ENCODE results near the gene PODXL2. TPM values are rescaled to one million over a fixed set of nuclear protein-coding genes. Genes with fewer than 3 reads are reported as not detected.

PODXL2 gene
- total RNA-seq, 1 donor from 2014 or later = 3.3 TPM

DNA sequence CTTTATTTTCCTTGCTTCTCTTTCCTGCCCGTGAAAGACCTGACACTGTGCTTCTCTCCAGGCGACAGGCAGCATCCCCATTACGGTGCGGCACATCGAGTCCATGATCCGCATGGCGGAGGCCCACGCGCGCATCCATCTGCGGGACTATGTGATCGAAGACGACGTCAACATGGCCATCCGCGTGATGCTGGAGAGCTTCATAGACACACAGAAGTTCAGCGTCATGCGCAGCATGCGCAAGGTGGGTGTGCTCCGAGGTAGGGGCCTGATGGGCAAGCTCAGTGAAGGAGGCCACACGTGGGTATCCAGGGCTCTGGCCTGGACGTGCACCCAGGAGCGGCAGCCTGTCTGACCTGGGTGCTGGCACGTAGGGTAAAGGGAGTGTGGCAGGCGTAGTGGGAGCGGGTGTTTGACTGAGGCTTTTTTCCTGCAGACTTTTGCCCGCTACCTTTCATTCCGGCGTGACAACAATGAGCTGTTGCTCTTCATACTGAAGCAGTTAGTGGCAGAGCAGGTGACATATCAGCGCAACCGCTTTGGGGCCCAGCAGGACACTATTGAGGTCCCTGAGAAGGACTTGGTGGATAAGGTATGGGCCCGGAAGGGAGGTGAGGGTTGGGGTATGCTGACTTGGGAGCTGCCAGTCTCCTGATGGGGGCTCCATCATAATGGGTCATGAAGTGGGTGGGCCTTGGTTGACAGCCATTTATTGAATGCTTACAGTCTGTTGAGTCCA lies 8.2 kb upstream of the PODXL2 start:
- ChIA-PET POLR2A (no interaction called here), CTCF (no interaction called here)
- Mint-ChIP-seq H3K27ac (no peak overlapping the region), H3K27me3 (no peaks in the 10 kb centered on the region), H3K4me1 (no peaks in the 10 kb centered on the region), H3K4me3 (no peak overlapping the region), H3K9me3 (no peaks in the 10 kb centered on the region), H3K36me3 (ENCODE audit: low read depth) (peaks cover 61% of the 10 kb centered on the region)
- no peak for ATAC-seq (ENCODE audit: low read depth)
- no peak for DNase-seq
- TF ChIP-seq CTCF (IDR thresholded peaks at IDR 0.05) = no peak
- intact Hi-C loops (cut with micrococcal nuclease) = no loop called here

DNA sequence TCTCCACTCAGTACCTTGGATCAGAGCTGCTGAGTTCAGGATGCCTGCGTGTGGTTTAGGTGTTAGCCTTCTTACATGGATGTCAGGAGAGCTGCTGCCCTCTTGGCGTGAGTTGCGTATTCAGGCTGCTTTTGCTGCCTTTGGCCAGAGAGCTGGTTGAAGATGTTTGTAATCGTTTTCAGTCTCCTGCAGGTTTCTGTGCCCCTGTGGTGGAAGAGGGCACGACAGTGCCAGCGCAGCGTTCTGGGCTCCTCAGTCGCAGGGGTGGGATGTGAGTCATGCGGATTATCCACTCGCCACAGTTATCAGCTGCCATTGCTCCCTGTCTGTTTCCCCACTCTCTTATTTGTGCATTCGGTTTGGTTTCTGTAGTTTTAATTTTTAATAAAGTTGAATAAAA lies 7.0 kb upstream of the PODXL2 start:
- Mint-ChIP-seq H3K27me3 (no peaks in the 10 kb centered on the region), H3K4me1 (peaks cover 4% of the 10 kb centered on the region), H3K9me3 (no peaks in the 10 kb centered on the region), H3K4me3 (no peak overlapping the region), H3K27ac (no peak overlapping the region), H3K36me3 (ENCODE audit: low read depth) (peaks cover 50% of the 10 kb centered on the region)
- ATAC-seq (ENCODE audit: low read depth) = no peak
- no peak for DNase-seq
- ChIA-PET POLR2A (no interaction called here), CTCF (no interaction called here)
- no peak for TF ChIP-seq CTCF (IDR thresholded peaks at IDR 0.05)
- intact Hi-C loops (cut with micrococcal nuclease) = no loop called here

- TF ChIP-seq CTCF (IDR thresholded peaks at IDR 0.05) = no peak
- Mint-ChIP-seq H3K27ac (no peak overlapping the region), H3K4me1 (peaks cover 4% of the 10 kb centered on the region), H3K36me3 (ENCODE audit: low read depth) (peaks cover 40% of the 10 kb centered on the region), H3K9me3 (no peaks in the 10 kb centered on the region), H3K27me3 (peaks cover 2% of the 10 kb centered on the region), H3K4me3 (no peak overlapping the region)
- ATAC-seq (ENCODE audit: low read depth) (no peak), DNase-seq (no peak)
- CTCF ChIA-PET = no interaction called here
- POLR2A ChIA-PET = no interaction called here
- intact Hi-C loops (cut with micrococcal nuclease) = no loop called here
Observed at GRCh38 chr3:127622772-127623576, 6.0 kb upstream of the PODXL2 start.

GRCh38 chr3:127624063-127624462 lies 4.9 kb upstream of the PODXL2 start:
- intact Hi-C loops (cut with micrococcal nuclease) = no loop called here
- ChIA-PET POLR2A (no interaction called here), CTCF (no interaction called here)
- peaks cover 6% of the 10 kb centered on the region for H3K4me1 Mint-ChIP-seq
- no peak overlapping the region for H3K4me3 Mint-ChIP-seq
- ATAC-seq (ENCODE audit: low read depth) = no peak
- no peak overlapping the region for H3K27ac Mint-ChIP-seq
- H3K36me3 Mint-ChIP-seq (ENCODE audit: low read depth) = peaks cover 29% of the 10 kb centered on the region
- no peak for TF ChIP-seq CTCF (IDR thresholded peaks at IDR 0.05)
- H3K9me3 Mint-ChIP-seq = no peaks in the 10 kb centered on the region
- H3K27me3 Mint-ChIP-seq = peaks cover 2% of the 10 kb centered on the region
- DNase-seq = no peak

DNA sequence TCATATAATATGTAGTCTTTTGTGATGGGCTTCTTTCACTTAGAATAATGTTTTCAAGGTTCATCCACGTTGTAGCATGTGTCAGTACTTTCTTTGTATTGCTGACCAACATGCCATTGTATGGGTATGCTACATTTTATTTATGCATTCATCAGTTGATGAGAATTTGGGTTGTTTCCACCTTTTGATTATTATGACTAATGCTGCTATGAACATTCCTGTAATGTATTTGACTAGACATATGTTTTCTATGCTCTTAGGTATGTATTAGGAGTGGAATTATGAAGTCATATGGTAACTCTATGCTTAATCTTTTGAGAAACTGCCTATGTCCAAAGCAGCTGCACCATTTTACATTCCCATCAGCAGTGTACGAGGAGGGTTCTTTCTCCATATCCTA lies 3.2 kb upstream of the PODXL2 start:
- TF ChIP-seq CTCF (IDR thresholded peaks at IDR 0.05) = no peak
- H3K4me3 Mint-ChIP-seq = no peak overlapping the region
- DNase-seq = no peak
- CTCF ChIA-PET = interaction anchor here (0.6 kb wide), 1 partner anchor 54 kb away, joined by 4 read pairs; no protein-coding TSS in a partner anchor
- peaks cover 18% of the 10 kb centered on the region for H3K4me1 Mint-ChIP-seq
- POLR2A ChIA-PET = interaction anchor here (0.5 kb wide), 1 partner anchor 23 kb away, joined by 3 read pairs; no protein-coding TSS in a partner anchor
- H3K9me3 Mint-ChIP-seq = no peaks in the 10 kb centered on the region
- peaks cover 11% of the 10 kb centered on the region for H3K27me3 Mint-ChIP-seq
- peaks cover 18% of the 10 kb centered on the region for H3K36me3 Mint-ChIP-seq (ENCODE audit: low read depth)
- intact Hi-C loops (cut with micrococcal nuclease) = no loop called here
- H3K27ac Mint-ChIP-seq = no peak overlapping the region
- ATAC-seq (ENCODE audit: low read depth) = no peak
